ENCODE measurements around the gene KPNA3.
"Not testable (repeated sequence)": the region's sequence is repeated elsewhere in the genome, so short reads cannot be mapped to it uniquely, and the experiment has no call there.

Gene KPNA3

DNA sequence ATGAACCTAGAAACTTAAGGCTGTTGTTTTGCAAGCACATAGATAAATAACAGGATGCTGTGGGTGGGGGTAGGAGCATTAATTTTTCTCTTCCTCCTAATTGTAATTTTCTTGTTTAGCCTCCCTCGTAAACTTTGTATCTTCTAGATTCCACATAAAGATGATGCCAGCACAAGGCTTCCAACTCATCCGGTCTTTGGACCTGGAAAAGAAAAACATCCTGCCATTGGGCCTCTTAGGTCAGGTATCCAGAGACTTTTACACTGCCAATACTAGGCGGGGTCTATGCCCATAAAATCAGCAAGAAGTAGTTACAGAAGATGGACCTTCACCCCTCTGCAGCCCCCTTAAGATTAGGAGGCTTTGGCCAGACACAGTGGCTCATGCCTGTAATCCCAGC is 35.4 kb upstream of the KPNA3 start:
- H3K36me3 ChIP-seq (ENCODE audit: insufficient read depth, low read depth, low read length) = no peaks in the 10 kb centered on the region
- no peak overlapping the region for H3K27ac ChIP-seq (ENCODE audit: low read length)
- H3K4me1 ChIP-seq (ENCODE audit: insufficient read depth, low read length) = no peaks in the 10 kb centered on the region
- H3K9ac ChIP-seq (ENCODE audit: low read depth, low read length) = no peak overlapping the region
- H3K27me3 ChIP-seq (ENCODE audit: insufficient read depth, low read length) = no peaks in the 10 kb centered on the region
- no peaks in the 10 kb centered on the region for H3K9me3 ChIP-seq (ENCODE audit: insufficient read depth, low read depth, low read length)
- H3K4me3 ChIP-seq (ENCODE audit: low read length) = no peak overlapping the region

DNA sequence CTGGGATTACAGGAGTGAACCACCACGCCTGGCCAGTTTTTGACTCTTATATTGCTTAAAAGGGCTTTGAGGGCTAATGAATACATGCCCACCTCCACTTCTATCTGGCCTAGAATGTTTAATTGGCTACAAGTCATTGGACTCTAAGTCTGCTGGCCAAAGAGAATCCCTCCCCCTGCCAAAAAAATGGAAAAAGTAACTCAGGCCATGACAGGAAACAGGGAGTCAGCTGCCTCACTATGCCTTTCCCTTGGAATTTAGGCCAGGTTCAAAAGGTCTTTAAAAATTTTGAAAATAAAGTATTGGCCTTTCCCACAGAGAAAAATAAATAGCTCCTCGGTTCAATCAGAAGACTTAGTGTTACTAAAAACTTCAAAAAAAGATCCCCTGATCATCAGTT is 34.9 kb upstream of the KPNA3 start:
- Histone ChIP-seq H3K9me3 (ENCODE audit: insufficient read depth, low read depth, low read length) (no peaks in the 10 kb centered on the region), H3K4me1 (ENCODE audit: insufficient read depth, low read length) (no peaks in the 10 kb centered on the region), H3K27me3 (ENCODE audit: insufficient read depth, low read length) (no peaks in the 10 kb centered on the region), H3K4me3 (ENCODE audit: low read length) (no peak overlapping the region), H3K9ac (ENCODE audit: low read depth, low read length) (no peak overlapping the region), H3K27ac (ENCODE audit: low read length) (no peak overlapping the region), H3K36me3 (ENCODE audit: insufficient read depth, low read depth, low read length) (no peaks in the 10 kb centered on the region)

DNA sequence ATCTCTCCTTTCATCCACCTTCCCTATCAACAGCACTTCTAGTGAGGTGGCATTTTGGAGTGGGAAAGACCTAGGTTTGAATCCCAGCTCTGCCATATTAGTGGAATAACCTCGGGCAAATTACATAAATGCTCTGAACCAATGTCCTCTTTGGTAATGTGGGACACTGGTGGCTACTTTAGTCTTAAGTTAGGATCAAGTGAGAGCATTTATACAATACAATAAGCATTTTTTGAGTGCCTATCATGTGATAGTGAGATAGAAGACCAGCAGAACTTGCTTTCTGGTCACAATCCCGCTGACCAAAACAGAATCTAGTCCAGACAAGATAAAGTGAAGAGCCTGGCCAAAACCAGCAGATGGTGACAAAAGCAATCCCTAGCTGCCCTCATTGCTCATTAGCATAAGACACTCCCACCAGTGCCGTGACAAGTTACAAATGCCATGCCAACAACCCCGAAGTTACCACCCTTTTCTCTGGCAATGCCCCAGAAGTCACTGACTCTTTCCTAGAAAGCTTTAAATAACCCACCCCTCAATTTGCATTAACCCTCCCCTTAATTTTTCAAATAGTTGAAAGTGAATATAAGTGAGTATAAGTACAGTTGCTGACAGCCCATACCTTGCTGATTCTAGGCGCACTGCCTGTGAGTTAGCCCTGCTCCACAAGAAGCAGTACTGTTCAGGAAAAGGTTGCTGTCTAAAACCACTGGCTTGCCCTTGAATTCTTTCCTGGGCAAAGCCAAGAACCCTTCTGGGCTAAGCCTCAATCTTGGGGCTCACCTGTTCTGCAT is 28.9 kb upstream of the KPNA3 start:
- Histone ChIP-seq H3K9me3 (ENCODE audit: insufficient read depth, low read depth, low read length) (no peaks in the 10 kb centered on the region), H3K9ac (ENCODE audit: low read depth, low read length) (no peak overlapping the region), H3K27ac (ENCODE audit: low read length) (no peak overlapping the region), H3K4me1 (ENCODE audit: insufficient read depth, low read length) (no peaks in the 10 kb centered on the region), H3K27me3 (ENCODE audit: insufficient read depth, low read length) (no peaks in the 10 kb centered on the region), H3K36me3 (ENCODE audit: insufficient read depth, low read depth, low read length) (no peaks in the 10 kb centered on the region), H3K4me3 (ENCODE audit: low read length) (no peak overlapping the region)

DNA sequence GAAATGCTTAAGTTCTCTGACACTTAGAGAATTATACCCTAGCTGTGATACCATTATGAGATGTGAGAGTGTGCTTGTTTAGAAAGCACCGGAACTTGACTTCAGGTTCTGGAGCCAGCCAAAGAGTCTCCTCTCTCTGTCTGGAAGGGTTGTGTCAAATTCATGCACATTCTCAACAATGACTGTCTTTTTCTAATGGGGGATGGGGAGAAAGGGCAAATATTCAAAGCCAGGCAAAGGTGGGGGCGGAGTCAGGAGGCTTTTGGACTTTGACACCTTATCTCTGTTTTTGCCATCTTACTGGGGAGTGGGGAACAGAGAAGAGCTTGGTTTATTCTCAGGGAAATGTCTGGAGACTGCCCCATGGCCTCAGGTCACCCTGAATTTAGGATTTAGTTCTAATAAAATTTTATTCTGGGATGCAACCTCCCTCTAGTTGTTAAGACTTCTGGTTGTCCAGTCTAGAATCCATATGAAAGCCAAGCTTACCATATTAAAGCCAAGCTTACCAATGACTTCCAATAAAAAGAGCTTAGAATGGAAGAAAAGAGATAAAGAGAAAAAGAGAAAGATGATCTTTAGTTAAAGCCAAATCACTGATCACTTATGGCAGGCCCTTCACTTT is 28.2 kb upstream of the KPNA3 start:
- Histone ChIP-seq H3K27me3 (ENCODE audit: insufficient read depth, low read length) (no peaks in the 10 kb centered on the region), H3K27ac (ENCODE audit: low read length) (no peak overlapping the region), H3K4me1 (ENCODE audit: insufficient read depth, low read length) (no peaks in the 10 kb centered on the region), H3K4me3 (ENCODE audit: low read length) (no peak overlapping the region), H3K9ac (ENCODE audit: low read depth, low read length) (no peak overlapping the region), H3K9me3 (ENCODE audit: insufficient read depth, low read depth, low read length) (no peaks in the 10 kb centered on the region), H3K36me3 (ENCODE audit: insufficient read depth, low read depth, low read length) (no peaks in the 10 kb centered on the region)

DNA sequence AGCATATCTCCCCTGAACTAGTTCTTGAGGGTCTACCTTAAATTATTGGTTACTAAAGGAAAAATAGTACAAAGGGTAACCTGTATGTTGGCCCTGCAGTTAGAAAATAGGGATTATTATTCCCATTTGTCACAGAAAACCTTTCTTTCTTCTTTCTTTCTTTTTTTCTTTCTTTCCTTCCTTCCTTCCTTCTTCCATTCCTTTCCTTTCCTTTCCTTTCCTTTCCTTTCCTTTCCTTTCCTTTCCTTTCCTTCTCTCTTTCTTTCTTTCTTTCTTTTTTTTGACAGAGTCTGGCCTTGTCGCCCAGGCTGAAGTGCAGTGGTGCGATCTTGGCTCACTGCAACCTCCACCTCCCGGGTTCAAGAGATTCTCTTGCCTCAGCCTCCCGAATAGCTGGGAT is 23.6 kb upstream of the KPNA3 start:
- H3K27ac ChIP-seq (ENCODE audit: low read length); H3K27me3 ChIP-seq (ENCODE audit: insufficient read depth, low read length); H3K36me3 ChIP-seq (ENCODE audit: insufficient read depth, low read depth, low read length); H3K4me3 ChIP-seq (ENCODE audit: low read length); H3K9me3 ChIP-seq (ENCODE audit: insufficient read depth, low read depth, low read length); H3K9ac ChIP-seq (ENCODE audit: low read depth, low read length); H3K4me1 ChIP-seq (ENCODE audit: insufficient read depth, low read length): not testable (repeated sequence)

DNA sequence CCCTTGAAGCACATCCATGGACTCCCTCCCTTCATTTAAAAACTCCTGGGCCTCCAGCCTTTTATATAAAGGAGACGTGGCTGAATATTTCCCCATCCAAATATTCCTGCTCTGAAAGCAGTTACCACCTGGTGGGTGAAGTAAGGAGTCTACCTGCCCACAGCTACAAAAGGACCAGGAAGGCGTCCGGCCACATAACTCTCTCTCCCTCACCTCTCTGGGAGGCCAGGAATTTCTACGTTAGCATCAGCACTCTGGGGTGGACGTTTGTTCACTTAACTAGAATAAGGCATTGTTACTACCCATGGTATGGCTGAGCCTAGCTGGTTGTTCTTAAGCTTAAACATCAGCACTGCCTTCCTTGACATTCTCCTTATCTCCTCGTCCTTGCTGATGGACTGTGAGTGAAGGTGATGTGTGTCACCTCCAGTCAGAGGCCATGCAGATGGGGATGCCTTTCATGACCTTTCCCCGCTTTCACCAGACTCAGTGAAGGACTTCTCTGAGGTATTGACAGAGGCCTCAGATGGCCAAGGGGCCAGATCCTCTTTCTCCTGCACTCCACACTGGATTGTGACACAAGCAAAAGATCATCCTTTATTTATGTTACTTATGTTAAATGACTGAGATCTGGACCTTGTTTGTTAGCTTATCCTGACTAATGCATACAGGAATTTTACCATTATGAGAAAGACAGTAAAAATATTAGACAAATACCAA is 22.2 kb upstream of the KPNA3 start:
- Histone ChIP-seq H3K36me3 (ENCODE audit: insufficient read depth, low read depth, low read length) (no peaks in the 10 kb centered on the region), H3K9me3 (ENCODE audit: insufficient read depth, low read depth, low read length) (no peaks in the 10 kb centered on the region), H3K27me3 (ENCODE audit: insufficient read depth, low read length) (no peaks in the 10 kb centered on the region), H3K27ac (ENCODE audit: low read length) (no peak overlapping the region), H3K4me3 (ENCODE audit: low read length) (no peak overlapping the region), H3K9ac (ENCODE audit: low read depth, low read length) (no peak overlapping the region), H3K4me1 (ENCODE audit: insufficient read depth, low read length) (no peaks in the 10 kb centered on the region)

DNA sequence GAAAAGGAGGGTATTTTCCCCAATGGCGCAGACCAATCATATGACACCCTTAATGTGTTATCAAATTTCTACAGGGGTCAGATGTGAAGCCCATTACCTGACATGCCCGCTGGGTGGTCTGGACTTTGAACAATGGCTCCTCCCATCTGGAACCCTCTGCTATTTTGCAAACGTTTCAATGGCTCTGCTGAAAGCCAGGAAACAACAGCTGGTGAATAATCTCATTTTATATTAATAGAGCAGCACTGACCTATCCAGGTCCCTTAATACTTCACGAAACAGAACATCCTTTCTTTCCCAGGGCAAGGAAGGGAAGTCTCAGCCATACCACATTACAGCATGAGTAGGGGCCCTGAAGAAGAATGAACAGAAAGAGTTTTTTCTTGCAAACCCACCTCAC is 20.3 kb upstream of the KPNA3 start:
- Histone ChIP-seq H3K9me3 (ENCODE audit: insufficient read depth, low read depth, low read length) (no peaks in the 10 kb centered on the region), H3K9ac (ENCODE audit: low read depth, low read length) (no peak overlapping the region), H3K4me1 (ENCODE audit: insufficient read depth, low read length) (no peaks in the 10 kb centered on the region), H3K27me3 (ENCODE audit: insufficient read depth, low read length) (no peaks in the 10 kb centered on the region), H3K27ac (ENCODE audit: low read length) (no peak overlapping the region), H3K4me3 (ENCODE audit: low read length) (no peak overlapping the region), H3K36me3 (ENCODE audit: insufficient read depth, low read depth, low read length) (no peaks in the 10 kb centered on the region)

DNA sequence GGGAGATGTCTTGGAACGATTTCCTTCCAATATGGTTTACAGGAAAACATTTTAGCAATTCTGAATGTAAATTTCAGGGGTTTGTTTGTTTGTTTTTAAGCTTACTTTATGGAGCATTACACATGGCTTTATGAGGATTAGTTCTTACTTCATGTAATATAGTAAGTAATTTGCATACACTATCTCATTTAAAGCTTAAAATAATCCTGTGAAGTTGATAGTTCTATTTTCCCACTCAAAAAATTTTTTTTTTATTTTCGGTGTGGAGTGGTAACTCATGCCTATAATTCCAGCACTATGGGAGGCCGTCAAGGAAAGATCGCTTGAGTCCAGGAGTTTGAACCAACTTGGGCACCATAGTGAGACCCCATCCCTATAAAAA is 19.0 kb upstream of the KPNA3 start:
- Histone ChIP-seq H3K9me3 (ENCODE audit: insufficient read depth, low read depth, low read length) (no peaks in the 10 kb centered on the region), H3K4me1 (ENCODE audit: insufficient read depth, low read length) (no peaks in the 10 kb centered on the region), H3K27ac (ENCODE audit: low read length) (no peak overlapping the region), H3K4me3 (ENCODE audit: low read length) (no peak overlapping the region), H3K9ac (ENCODE audit: low read depth, low read length) (no peak overlapping the region), H3K36me3 (ENCODE audit: insufficient read depth, low read depth, low read length) (no peaks in the 10 kb centered on the region), H3K27me3 (ENCODE audit: insufficient read depth, low read length) (no peaks in the 10 kb centered on the region)

DNA sequence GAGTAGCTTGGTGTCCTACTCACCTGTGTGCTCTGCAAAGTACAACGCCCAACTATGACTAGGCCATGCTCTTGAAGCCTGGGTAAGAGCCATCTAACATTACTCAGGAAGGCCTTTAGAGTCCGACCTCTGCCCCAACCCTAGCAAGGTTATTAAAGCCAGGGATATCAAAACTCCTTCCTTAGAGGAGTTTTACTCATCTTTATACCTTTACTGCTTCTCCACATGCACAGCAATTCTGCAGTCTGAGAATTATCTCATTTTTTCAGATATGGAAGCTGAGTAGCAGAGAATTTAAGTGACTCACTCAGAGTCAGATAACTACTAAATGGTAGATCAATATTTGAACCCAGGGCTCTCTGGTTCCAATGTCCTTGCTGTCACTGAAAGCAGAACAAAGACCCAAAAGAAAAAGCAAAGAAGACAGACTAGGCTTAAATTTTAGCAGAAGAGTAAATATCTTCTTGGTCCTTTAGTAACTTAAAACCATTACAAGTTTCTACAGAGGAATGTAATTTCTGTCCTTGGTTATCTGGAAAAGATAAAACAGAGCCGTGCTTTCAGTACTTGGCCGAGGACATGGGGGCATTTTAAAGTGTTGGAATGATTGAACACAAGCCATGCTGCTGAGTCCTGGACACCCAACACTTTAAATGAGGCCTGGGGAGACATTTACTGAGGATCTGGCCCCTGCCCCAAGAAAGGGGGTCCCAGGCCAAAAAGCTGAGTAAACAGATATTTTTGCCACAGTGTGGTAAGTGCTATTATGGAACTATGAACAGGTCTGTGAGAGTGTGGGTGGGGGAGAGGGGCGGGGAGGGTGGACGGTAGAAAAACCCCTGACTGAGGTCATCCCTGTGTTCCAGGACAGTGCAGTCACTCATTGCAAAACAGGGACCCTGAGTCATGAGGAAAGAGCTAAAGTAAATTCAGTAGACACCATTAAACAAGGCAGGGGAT is 18.4 kb upstream of the KPNA3 start:
- no peak overlapping the region for H3K4me3 ChIP-seq (ENCODE audit: low read length)
- no peaks in the 10 kb centered on the region for H3K27me3 ChIP-seq (ENCODE audit: insufficient read depth, low read length)
- no peaks in the 10 kb centered on the region for H3K36me3 ChIP-seq (ENCODE audit: insufficient read depth, low read depth, low read length)
- no peak overlapping the region for H3K9ac ChIP-seq (ENCODE audit: low read depth, low read length)
- H3K4me1 ChIP-seq (ENCODE audit: insufficient read depth, low read length) = no peaks in the 10 kb centered on the region
- no peak overlapping the region for H3K27ac ChIP-seq (ENCODE audit: low read length)
- no peaks in the 10 kb centered on the region for H3K9me3 ChIP-seq (ENCODE audit: insufficient read depth, low read depth, low read length)

DNA sequence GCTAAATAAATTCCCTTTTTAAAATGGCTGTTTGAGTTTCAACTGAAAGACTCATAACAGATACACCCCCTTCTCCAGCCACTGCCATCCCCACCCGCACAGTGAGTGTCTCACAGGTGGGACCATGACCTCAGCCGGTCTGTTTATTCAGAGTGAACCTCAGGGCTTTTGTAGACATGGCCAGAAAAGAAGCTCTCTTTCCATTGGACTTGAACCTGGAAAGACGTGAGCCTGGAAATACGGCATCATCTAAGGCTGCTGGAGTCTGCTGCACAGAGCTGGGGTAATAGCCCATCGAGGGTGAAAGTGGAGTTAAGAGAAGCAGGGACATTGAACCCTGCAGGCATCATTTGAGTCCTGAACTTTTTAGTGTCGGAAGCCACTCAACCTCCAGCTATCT is 15.2 kb upstream of the KPNA3 start:
- H3K4me3 ChIP-seq (ENCODE audit: low read length) = no peak overlapping the region
- no peaks in the 10 kb centered on the region for H3K4me1 ChIP-seq (ENCODE audit: insufficient read depth, low read length)
- H3K9ac ChIP-seq (ENCODE audit: low read depth, low read length) = no peak overlapping the region
- no peak overlapping the region for H3K27ac ChIP-seq (ENCODE audit: low read length)
- no peaks in the 10 kb centered on the region for H3K9me3 ChIP-seq (ENCODE audit: insufficient read depth, low read depth, low read length)
- no peaks in the 10 kb centered on the region for H3K36me3 ChIP-seq (ENCODE audit: insufficient read depth, low read depth, low read length)
- H3K27me3 ChIP-seq (ENCODE audit: insufficient read depth, low read length) = no peaks in the 10 kb centered on the region

DNA sequence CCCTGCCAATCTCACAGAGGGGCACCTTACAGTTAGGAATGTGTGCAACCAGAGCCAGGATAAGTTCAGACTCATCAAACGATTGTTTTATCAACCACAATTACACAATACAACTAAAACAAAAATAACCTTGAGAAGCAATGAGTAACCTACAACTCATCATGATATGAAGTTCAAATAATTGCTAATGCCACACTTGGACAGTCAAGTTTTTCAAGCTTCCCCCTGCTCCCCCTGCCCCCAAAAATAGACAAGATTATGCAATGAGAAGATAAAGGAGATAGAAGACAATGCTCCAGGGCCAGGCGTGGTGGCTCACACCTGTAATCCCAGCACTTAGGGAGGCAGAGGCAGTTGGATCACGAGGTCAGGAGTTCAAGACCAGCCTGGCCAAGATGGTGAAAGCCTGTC is 13.6 kb upstream of the KPNA3 start:
- H3K4me1 ChIP-seq (ENCODE audit: insufficient read depth, low read length) = no peaks in the 10 kb centered on the region
- H3K9me3 ChIP-seq (ENCODE audit: insufficient read depth, low read depth, low read length) = no peaks in the 10 kb centered on the region

More for the DNA sequence above, 13.6 kb upstream of the KPNA3 start:
- H3K36me3 ChIP-seq (ENCODE audit: insufficient read depth, low read depth, low read length) = no peaks in the 10 kb centered on the region
- H3K4me3 ChIP-seq (ENCODE audit: low read length) = no peak overlapping the region
- H3K27me3 ChIP-seq (ENCODE audit: insufficient read depth, low read length) = no peaks in the 10 kb centered on the region
- no peak overlapping the region for H3K9ac ChIP-seq (ENCODE audit: low read depth, low read length)
- H3K27ac ChIP-seq (ENCODE audit: low read length) = no peak overlapping the region
